GM19438 (cell line): ENCODE results near the gene PDE11A.
"Not testable (repeated sequence)": the region's sequence is repeated elsewhere in the genome, so short reads cannot be mapped to it uniquely, and the experiment has no call there.

Source experiments
- ATAC-seq: cut with Tn5 transposase; IDR thresholded peaks from one replicate; pipeline ENCODE4 v1.9.1; 2021; ENCODE audit warnings: low read depth; ENCODE audit not compliant: unreplicated experiment

PDE11A gene

DNA sequence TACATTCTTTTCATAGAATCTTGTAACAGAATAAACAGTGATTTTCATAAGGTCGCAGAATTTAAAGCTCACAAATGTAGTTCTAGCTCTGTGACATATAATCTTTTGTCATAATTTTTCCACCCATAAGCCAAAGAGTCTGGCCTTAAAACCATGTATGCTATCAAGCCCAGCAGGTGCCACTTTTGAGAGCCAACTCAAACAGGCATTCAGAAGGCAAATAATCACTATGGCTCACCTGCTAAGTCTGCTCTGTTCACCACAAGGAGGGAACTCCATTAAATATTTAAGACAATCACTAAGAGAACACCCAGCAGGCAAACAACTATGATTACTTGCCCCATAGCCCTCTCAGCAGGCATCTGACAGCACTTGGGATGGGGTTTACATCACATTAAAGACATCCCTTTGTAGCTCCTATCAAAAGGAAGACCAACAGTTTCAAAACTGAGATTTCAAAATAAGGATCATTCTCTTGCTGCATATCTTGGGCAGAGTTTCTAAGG is 241.6 kb downstream of the PDE11A start:
- no peak for ATAC-seq

DNA sequence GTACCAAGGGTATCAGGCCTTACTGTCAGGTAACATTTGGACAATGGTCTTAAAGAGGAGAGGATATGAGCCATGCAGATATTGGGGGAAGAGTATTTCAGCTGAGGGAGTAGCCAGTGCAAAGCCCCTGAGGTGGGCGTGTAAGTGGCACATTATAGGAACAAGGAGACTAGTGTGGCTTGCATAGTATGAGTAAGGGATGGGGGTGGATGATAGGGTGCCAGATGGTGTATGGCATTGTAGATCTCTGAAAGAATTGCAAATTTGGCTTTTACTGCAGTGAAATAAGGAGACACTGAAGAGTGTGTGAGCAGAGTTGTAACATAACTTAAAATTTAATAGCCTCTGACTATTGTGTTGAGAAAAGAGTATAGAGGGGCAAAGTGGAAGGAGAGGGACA is 244.0 kb downstream of the PDE11A start:
- no peak for ATAC-seq

DNA sequence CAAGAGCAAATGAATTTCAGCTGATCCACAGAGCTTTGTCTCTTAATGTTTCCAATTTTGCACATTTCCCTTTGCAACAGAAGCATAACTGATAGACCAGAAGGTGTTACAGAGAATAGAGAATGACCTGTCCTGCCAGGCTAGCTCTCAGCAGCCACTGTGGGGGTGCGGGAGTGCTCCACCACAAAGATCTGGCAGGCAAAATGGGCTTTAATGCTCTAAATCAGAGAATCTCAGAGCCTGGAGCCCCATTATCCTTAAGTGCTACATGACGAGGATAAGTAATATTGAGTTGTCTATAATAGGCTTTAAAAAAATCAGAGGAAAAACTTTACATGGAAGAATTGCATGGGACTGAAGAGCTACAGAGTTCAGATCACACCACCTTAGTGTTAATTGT is 245.7 kb downstream of the PDE11A start:
- no peak for ATAC-seq

DNA sequence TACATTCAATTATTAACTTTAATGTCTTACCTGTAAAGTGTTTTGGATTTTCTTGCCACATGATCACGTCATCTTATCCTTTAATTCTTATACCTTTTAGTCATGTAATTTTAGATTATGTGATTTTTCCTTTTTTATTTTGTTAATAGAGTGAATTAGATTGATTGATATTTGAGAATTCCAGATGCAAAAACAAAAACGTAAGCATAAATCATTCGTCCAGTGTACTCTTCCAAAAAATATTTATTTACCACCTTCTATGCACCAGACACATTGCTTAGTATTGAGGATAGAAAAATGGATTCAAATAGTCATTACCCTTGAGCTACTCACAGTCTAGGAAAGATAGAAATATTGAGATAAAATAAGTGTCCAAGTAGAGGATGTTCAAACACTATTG is 249.6 kb downstream of the PDE11A start:
- ATAC-seq, result no peak

DNA sequence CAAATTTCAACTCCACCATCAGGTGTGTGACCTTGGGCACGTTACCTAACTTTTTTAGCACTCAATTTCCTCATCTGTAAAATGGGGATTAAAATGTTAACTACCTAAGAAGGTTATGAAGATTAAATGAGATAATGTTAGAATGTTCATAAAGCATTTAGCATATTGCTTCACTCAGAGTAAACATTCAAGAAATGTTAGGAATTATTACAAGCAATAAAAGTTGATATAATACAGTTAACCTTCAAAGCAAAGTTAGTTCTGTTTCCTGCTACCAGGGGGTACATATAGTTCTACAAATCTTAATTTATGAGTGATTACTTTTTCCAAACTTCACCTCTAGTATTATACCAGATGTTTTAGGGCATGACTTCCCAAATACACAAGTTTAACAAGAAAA is 254.2 kb downstream of the PDE11A start:
- no peak for ATAC-seq

DNA sequence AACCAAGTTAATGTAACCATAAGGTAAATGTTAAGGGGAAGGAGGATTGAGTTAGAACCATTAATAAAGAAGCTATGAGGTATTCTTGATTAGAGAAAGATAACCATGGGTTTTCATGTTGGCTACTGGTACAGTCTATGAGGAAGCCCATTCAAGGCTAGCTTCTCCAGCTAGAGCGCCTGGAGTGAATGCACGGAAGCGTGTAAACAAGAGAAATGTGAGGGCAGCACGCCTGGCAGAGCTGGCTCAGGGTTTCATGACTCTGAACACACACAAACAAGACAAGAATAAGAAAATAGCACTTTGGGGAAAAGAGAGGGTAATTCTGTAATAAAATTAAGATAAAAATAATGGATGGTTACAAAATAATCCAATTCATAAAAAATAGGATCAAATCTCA is 255.3 kb downstream of the PDE11A start:
- ATAC-seq, result no peak

DNA sequence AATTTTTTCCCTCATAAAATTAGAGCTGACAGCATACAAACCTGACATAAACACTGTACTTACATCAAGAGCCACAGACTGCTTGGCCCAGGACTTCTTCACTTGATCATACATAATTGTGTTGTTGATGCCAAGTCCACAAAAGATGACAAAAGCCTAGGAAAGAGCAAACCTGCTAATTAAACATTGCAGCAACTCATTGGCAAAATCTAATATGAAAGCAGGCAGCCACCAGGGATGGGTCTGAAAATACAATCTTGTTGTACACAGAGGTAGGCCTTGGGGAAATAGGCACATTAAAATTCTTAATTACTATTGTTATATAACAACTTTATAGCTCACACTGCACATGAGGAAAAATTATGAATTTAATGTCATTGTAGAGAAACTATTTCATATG is 255.8 kb downstream of the PDE11A start:
- ATAC-seq, result no peak

DNA sequence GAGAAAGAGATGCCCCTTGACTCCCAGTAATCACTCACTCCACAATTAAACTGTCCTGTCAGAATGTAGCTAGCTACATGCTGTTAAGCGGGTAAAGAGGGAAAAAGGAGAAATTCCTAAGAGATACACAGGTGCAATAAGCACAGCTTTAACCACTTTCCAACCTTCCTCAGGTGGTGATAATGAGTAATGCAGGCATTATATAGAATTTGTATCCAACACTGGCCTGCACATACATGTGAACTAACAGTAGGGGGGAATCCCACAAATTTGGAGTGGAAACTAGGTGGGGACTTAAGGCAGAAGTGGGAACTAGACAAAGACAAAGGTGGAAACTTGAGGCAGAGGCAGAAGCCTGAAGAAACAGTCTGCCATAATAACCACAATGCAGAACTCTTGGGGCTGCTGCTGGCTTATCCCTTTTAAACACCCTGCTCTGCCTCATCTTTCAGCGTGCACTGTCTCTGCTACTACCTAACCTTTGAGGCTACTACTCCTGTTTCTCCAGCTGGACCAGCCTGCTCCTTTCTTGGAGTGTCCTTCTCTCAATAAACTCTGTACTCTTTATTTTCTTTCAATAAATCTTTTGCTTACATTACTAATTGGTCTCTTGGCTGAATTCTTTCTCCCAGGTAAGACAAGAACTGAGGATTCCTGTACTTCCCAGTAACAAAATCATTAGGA is 259.7 kb downstream of the PDE11A start:
- no peak for ATAC-seq

DNA sequence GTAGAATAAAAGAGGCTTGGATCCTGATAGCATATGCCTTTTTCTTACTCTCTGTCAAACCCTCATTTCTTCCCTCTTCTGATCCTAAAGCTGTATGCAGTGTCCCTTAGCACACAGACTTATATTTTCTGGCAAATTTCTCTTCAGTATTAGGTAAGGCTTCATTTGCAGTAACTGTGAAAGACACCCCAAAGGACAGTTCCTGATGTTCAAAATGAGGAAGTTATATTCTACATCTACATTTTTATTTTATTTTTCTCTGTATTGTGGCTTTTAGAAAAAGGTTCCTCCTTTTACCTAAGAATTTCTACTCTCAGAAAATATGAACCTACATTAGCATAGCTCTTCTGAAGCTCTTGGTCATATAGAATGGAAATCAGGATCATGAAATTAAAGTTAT is 261.7 kb downstream of the PDE11A start:
- no peak for ATAC-seq

DNA sequence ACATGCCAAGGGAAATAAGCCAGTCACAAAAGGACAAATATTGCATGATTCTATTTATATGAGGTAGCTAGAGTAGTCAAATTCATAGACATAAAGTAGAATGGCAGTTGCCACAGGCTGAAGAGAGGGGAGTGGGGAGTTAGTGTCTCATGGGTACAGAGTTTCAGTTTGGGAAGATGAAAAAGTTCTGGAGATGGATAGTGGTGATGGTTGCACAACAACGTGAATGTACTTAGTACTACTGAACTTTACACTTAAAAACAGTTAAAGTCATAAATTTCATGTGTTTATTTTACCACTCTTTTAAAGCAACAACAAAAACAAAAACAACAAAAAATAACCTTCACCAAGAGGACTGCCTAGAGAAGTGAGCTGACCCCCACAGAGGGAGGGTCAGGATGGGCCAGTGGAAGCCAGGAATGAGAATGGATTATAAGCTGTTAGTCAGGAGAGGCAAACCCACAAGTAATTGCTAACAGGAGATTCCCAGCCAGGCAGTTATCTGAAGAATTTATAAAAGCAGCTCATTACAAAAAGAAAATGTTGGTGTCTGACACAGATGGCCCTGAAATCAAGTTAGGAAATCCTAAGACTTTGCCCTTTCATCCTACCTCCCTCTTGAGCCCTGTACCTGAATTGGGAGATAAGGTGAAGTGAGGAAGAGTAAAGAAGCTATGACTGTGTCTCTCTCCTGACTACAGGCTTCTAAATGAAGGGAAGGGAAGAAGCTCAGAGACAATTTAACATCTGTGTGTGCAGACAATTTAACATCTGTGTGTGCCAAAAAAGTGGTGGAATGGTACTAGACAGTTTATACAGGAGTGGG is 263.4 kb downstream of the PDE11A start:
- no peak for ATAC-seq

DNA sequence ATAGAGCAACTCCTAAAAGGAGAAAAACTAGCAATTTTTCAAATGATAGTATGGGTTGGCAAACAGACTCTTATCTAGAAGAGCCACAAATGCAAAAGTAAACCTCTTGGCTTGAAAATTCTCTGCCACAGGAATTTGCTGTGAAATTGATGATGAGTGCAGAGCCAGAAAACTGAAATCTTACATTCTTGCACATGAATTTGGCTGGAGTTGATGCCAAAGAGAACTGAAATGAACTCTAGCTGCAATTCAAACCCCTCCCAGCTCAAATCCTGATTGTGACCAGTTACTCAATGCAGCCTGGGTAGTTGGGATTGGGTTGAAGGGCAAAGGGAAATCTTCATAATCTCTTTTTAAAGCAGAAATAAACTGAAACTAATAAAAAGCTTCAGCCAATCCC is 266.6 kb downstream of the PDE11A start:
- no peak for ATAC-seq

DNA sequence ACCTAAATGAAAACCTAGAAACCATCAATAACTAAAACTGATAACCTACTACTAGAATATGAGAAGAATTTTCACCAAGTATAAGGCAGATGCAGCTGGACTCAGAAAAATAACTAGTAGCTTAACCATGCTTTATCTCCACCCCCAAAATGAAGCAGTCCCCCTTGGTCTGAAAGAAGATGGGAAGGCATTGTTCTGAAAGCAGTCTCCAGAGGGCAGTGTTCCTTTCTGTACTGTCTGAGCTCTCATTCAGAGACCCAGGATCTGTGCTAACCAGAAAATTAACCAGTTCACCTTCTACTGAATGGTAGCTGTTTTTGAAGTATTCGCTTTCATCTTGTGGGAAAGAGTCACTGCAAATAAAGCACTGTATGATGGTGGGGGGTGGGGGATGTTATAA is 273.0 kb downstream of the PDE11A start:
- no peak for ATAC-seq

DNA sequence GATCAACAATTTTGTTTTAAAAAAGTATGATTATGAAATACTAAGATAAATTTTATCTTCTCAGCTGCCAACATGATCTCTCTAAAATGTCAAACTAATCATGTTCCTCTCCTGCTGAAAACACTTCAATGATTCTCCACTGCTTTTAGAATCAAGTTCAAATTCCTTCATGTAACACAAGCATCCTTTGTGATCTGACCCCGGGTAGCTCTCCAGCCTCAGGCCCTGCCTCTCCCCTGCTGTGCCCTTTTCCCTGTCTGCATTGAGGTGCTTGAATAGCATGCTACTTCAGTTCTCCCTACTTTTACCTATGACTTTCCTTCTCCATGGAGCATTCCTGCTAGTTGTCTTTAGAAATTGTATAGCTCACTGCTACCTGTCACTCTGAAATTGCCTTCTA is 274.8 kb downstream of the PDE11A start:
- ATAC-seq, result no peak

DNA sequence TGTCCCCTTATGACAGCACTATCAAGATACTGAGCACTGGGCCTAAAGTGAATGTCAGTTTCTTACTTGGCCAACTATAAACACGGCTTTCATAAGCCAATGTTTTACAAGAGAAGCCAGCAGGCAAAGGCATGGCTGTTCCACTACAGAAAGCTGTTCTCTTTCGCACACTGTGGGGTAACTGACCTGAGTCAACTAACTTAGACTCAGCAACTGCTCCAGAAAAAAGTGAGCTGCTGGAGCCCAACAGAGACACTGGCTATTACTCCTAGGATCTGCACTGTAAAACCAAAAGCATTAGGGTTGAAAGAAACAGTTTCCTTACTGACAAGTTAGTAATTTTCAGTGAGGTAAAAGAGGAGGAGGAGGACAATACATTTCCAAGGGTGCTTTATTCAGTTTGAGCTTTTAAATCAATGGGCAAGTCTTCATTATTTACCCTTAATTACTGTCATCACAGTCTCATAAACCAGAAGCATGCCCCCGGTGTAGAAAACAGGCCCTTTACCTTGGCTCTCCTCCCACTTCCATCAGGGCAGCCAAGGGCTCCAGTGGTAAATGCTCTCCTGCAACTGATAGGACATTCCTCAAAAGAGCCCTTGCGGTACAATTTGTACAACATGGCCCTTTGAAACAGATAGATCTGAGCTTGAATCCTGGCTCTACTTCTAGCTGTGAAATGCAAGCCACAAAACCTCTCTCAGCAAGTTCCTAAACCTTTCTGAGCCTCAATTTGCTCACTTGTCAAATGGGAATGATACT is 275.7 kb downstream of the PDE11A start:
- no peak for ATAC-seq

DNA sequence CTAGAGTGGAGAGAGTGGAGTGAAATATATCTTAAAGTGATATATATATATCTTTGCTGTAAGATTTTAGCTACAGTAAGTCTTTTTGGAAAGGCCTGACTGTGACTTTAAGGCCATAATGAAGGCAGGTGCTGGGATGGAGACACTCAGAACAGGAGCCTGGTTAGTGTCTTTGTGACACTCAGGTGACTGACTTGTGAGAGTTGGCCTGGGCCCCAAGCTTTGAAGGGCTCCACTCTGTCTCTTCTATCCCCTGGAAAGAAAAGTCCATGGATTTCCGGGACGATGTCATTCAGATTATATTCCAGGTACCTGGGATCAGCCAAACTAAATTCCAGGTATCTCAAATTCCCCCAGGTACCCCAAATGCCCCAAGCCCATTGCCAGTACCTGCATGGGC is 276.6 kb downstream of the PDE11A start:
- ATAC-seq, result no peak

DNA sequence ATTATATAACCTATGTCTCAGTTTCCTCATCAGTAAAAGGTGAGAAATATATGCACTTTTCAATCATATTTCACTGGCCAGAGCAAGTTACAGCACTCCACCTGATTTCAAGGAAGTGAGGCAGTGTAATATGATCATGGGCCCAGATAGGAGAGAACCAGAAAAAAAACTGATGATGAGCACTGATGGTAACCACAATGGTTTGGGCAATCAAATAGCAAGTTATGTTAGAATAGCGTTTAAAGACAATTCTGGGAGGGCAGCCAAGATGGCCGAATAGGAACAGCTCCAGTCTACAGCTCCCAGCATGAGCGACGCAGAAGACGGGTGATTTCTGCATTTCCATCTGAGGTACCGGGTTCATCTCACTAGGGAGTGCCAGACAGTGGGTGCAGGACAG is 287.4 kb downstream of the PDE11A start:
- not testable (repeated sequence) for ATAC-seq

DNA sequence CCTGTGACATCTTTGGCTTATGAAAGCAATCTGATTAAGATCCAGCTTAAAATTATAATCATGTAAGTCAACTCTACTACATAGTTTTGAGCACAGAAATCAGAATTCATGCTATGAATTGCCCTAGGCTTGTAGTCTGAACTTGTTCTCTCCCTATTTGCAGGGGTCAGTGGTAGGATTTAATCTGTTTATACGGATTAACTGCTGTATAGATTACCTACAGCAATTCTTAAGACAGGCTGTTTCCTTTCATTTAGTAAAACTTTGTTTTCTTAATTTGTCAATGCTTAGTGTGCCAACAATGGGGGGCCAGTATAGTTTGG is 287.9 kb downstream of the PDE11A start:
- no peak for ATAC-seq

DNA sequence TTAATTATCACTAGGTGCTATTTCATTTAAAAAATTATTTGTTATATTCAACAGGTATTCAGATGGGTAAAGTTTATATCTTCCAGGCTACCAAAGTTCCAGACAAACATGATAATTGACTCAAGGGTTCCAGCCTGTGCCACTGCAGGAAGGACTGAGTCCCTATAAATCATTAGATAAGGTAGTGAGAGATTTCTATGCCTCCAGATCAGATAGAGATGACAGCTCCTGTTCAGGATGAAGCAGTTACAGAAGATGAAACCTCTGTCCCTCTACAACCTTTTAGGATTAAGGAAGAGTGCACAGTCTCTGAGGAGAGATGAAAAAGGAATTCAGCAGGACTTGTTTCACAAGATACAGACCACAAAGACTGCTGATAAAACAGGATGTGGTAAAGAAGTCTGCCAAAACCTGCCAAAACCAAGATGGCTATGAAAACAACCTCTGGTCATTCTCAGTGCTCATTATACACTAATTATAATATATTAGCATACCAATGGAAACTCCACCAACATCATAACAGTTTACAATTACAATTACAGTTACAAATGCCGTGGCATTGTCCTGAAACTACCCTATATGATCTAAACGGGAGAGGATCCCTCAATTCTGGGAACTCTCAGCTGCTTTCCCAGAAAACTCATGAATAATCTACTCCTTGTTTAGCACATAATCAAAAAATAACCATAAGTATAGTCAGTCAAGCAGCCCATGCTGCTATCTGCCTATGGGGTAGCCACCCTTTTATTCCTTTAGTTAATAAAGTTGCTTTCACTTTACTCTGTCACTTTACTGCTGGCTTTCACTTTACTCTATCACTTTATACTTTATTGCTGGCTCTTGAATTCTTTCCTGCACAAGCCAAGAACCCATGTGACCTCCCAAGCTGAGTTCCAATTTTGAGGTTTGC is 288.5 kb downstream of the PDE11A start:
- peak; percentile 90 for ATAC-seq

DNA sequence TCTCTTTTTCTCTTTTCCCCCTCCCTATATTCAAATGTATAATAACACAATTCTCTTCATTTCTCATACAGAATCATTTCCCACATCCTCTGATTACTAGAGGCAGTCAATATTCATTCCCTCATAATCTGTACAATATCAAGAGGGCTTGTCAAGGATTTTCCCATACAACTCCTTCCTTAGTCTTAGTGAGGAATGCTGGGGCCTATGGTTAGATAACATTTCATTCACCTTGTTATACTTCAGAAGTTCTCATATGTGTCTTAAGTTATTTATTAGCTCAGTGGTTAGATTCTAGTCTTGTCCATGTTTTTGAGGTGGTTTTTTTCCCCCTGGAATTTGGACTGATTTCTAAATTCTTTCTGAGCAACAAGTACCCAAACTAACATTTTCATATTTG is 289.5 kb downstream of the PDE11A start:
- no peak for ATAC-seq

DNA sequence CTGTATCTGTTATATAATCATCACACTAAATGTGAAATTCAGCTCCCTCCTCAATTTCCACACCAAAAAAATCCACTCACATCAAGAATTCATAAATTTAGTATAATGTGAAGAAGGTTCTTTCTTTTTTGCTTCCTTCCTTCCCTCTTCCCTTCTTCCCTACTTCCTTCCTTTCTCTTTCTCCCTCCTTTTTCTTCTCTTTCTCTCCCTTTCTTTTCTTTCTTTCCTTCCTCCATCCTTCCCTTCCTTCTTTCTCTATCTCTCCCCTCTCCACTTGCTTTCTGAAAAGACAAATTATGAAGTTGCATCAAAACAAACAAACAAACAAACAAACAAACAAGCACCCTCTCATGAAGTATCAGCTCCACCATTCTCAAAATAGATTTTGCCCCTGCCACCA is 290.0 kb downstream of the PDE11A start:
- no peak for ATAC-seq
